HCT116 (cell line): ENCODE data around the gene KCNIP4. TPM values are rescaled to one million over a fixed set of nuclear protein-coding genes. Genes with fewer than 3 reads are reported as not detected.

Experiments
- ATAC-seq: fragments of 200-7000 bp; cut with Tn5 transposase; 2 replicates; pipeline ENCODE4 v1.9.1; 2020; ENCODE audit warnings: mild to moderate bottlenecking, moderate library complexity
- BruUV-seq: library from RNA; stranded (reverse); fragments of 400-500 nt; replicated peaks from 2 replicates; lab custom pipeline; 2021; lab: Mats Ljungman, UMichigan
- CTCF ChIA-PET: fragments of 300-600 bp; sonication (Branson Sonifier 250); formaldehyde crosslinking; loops from one replicate; lab custom pipeline; 2021; ENCODE audit warnings: antibody characterized with exemption; lab: Charles Lee
- POLR2A ChIA-PET: fragments of 300-600, 350-600 bp; sonication (Branson Sonifier 250); formaldehyde crosslinking; loops from one replicate; lab custom pipeline; 2021; ENCODE audit warnings: antibody characterized with exemption; lab: Charles Lee
- RAD21 ChIA-PET, 2 experiments: fragments of 300-600 bp; sonication (Branson Sonifier 250); formaldehyde crosslinking; loops; one replicate each; lab custom pipeline; 2023; ENCODE audit warnings: low total read pairs in 2 of 2; ENCODE audit not compliant: uncharacterized antibody in 2 of 2, unreplicated experiment in 2 of 2, low non-redundant PET in 1 of 2; lab: Charles Lee
- DNase-seq: peaks from one replicate; pipeline ENCODE4 v3.0.0-alpha.2; 2010; ENCODE audit warnings: low read depth, low spot score
- H2AFZ ChIP-seq: fragments of 200-600 bp; shearing (Covaris generic), sonication (generic); 2 replicates; pipeline ENCODE4 v1.6.1; 2017; ENCODE audit warnings: low read depth, mixed run types, mixed read lengths, antibody characterized with exemption, low read length; ENCODE audit not compliant: poor library complexity, severe bottlenecking
- H3K27ac ChIP-seq: 2 replicates; pipeline ENCODE4 v1.5.1; 2012; ENCODE audit warnings: low read depth, low read length
- H3K27me3 ChIP-seq: fragments of 200-600 bp; sonication (generic); 2 replicates; pipeline ENCODE4 v1.6.1; 2016; ENCODE audit warnings: mixed run types, low read length, mixed read lengths; ENCODE audit not compliant: insufficient read depth
- H3K36me3 ChIP-seq, 2 experiments: fragments of 200-500 bp in 1 of 2; fragments of 200-600 bp in 1 of 2; sonication (Bioruptor generic) in 1 of 2; sonication (generic) in 1 of 2; 2 replicates each; pipeline versions ENCODE4 v1.5.1 to v1.6.1; 2014 to 2016; ENCODE audit warnings: low read length in 2 of 2, inconsistent platforms in 1 of 2, mixed read lengths in 1 of 2, mixed run types in 1 of 2; ENCODE audit not compliant: insufficient read depth in 2 of 2, control insufficient read depth in 1 of 2
- H3K4me1 ChIP-seq, 2 experiments: fragments of 200-600 bp in 1 of 2; sonication (generic) in 1 of 2; 2 replicates each; pipeline versions ENCODE4 v1.5.1 to v1.6.1; 2012 to 2017; ENCODE audit warnings: low read length in 2 of 2, inconsistent platforms in 1 of 2, mild to moderate bottlenecking in 1 of 2, mixed read lengths in 1 of 2, mixed run types in 1 of 2, moderate library complexity in 1 of 2; ENCODE audit not compliant: insufficient read depth in 2 of 2, control insufficient read depth in 1 of 2
- H3K4me2 ChIP-seq: fragments of 200-600 bp; sonication (generic); 2 replicates; pipeline ENCODE4 v1.6.1; 2017; ENCODE audit warnings: mixed run types, low read length, mixed read lengths
- H3K4me3 ChIP-seq, 2 experiments: fragments of 200-600 bp in 1 of 2; sonication (generic) in 1 of 2; replicated peaks in 1 of 2; 2 replicates each; pipeline ENCODE4 v1.5.1; 2011 to 2016; ENCODE audit warnings: low read length in 2 of 2, control low read depth in 1 of 2, low read depth in 1 of 2, mild to moderate bottlenecking in 1 of 2, mixed read lengths in 1 of 2, mixed run types in 1 of 2
- H3K79me2 ChIP-seq: fragments of 200-600 bp; sonication (generic); 2 replicates; pipeline ENCODE4 v1.6.1; 2017; ENCODE audit warnings: mild to moderate bottlenecking, mixed run types, low read length, moderate library complexity, mixed read lengths; ENCODE audit not compliant: insufficient read depth
- H3K9ac ChIP-seq: fragments of 200-600 bp; sonication (generic); 2 replicates; pipeline ENCODE4 v1.6.1; 2016; ENCODE audit warnings: low read length, mixed read lengths
- H3K9me2 ChIP-seq: fragments of 200-600 bp; sonication (generic), shearing (Covaris generic); 2 replicates; pipeline ENCODE4 v1.6.1; 2017; ENCODE audit warnings: mixed run types, mild to moderate bottlenecking, moderate library complexity; ENCODE audit not compliant: insufficient read depth
- H3K9me3 ChIP-seq, 2 experiments: fragments of 200-500 bp in 1 of 2; fragments of 200-600 bp in 1 of 2; sonication (Bioruptor generic) in 1 of 2; sonication (generic) in 1 of 2; 2 replicates each; pipeline ENCODE4 v1.6.1; 2014 to 2017; ENCODE audit warnings: low read length in 2 of 2, mixed read lengths in 2 of 2, inconsistent platforms in 1 of 2, low read depth in 1 of 2, mild to moderate bottlenecking in 1 of 2, mixed run types in 1 of 2, moderate library complexity in 1 of 2; ENCODE audit not compliant: control insufficient read depth in 1 of 2, insufficient read depth in 1 of 2
- H4K20me1 ChIP-seq: fragments of 200-600 bp; sonication (generic), shearing (Covaris generic); 2 replicates; pipeline ENCODE4 v1.6.1; 2017; ENCODE audit warnings: mixed run types, mild to moderate bottlenecking, moderate library complexity; ENCODE audit not compliant: insufficient read depth
- ATF3 ChIP-seq: IDR thresholded peaks from 2 replicates; pipeline ENCODE4 v1.6.1; 2012
- CBX3 ChIP-seq: IDR thresholded peaks from 2 replicates; pipeline ENCODE4 v1.6.1; 2012; ENCODE audit warnings: low read depth
- CTCF ChIP-seq, 3 experiments: fragments of 200-600 bp in 1 of 3; sonication (generic) in 1 of 3; IDR thresholded peaks in 2 of 3; conservative IDR thresholded peaks in 1 of 3; 2 replicates each; pipeline ENCODE4 v1.5.1; 2012 to 2017; ENCODE audit warnings: low read depth in 2 of 3, low read length in 2 of 3, antibody characterized with exemption in 1 of 3, borderline replicate concordance in 1 of 3, control low read depth in 1 of 3, mild to moderate bottlenecking in 1 of 3, mixed read lengths in 1 of 3, mixed run types in 1 of 3, moderate library complexity in 1 of 3; ENCODE audit not compliant: insufficient read depth in 1 of 3
- EGR1 ChIP-seq: IDR thresholded peaks from 2 replicates; pipeline ENCODE4 v1.6.1; 2012; ENCODE audit warnings: low read depth
- FOSL1 ChIP-seq: IDR thresholded peaks from 2 replicates; pipeline ENCODE4 v1.6.1; 2012; ENCODE audit warnings: low read depth
- POLR2AphosphoS5 ChIP-seq: IDR thresholded peaks from 2 replicates; pipeline ENCODE4 v1.6.1; 2011; ENCODE audit warnings: mild to moderate bottlenecking, low read depth, low read length, moderate library complexity
- SIN3A ChIP-seq: IDR thresholded peaks from 2 replicates; pipeline ENCODE4 v1.6.1; 2012; ENCODE audit warnings: low read depth
- SP1 ChIP-seq: IDR thresholded peaks from 2 replicates; pipeline ENCODE4 v1.6.1; 2012; ENCODE audit warnings: low read depth
- SRF ChIP-seq: IDR thresholded peaks from 2 replicates; pipeline ENCODE4 v1.6.1; 2012; ENCODE audit warnings: low read depth
- TCF7L2 ChIP-seq: IDR thresholded peaks from 2 replicates; pipeline ENCODE4 v1.7.0; 2011; ENCODE audit warnings: borderline replicate concordance, inconsistent platforms; ENCODE audit not compliant: insufficient read depth, insufficient read length; ENCODE audit errors: extremely low read depth
- ZFX ChIP-seq: fragments of 450-650 bp; IDR thresholded peaks from 2 replicates; pipeline ENCODE4 v1.6.1; 2017
- ZNF274 ChIP-seq: fragments of 200-500 bp; sonication (Bioruptor generic); IDR thresholded peaks from 2 replicates; pipeline ENCODE4 v1.6.1; 2014; ENCODE audit warnings: mild to moderate bottlenecking, low read depth, low read length, inconsistent platforms
- intact Hi-C: fragments of 100-400 bp; cut with micrococcal nuclease; formaldehyde crosslinking; loops from 2 replicates; pipeline ENCODE4 v1.10.0; 2022
- total RNA-seq: library from RNA; stranded (reverse); gene quantifications from one replicate; pipeline ENCODE4 v1.2.1, GENCODE V29; 2021; ENCODE audit not compliant: unreplicated experiment
- TF ChIP-seq, protein P1 (sequence below): IDR thresholded peaks from 2 replicates; pipeline ENCODE4 v1.6.1; 2012; ENCODE audit warnings: low read depth

KCNIP4 gene
- total RNA-seq, 1 experiment from 2014 or later = not detected

GRCh38 chr4:21885241-21885640, 63.3 kb downstream of the KCNIP4 start:
- ChIA-PET POLR2A (no interaction called here), CTCF (no interaction called here), RAD21 (no interaction called here)
- Histone ChIP-seq H4K20me1 (no peaks in the 10 kb centered on the region), H2AFZ (no peak overlapping the region), H3K9me2 (no peaks in the 10 kb centered on the region), H3K79me2 (no peaks in the 10 kb centered on the region), H3K36me3 (no peaks in the 10 kb centered on the region), H3K4me2 (no peak overlapping the region), H3K4me3 (no peak overlapping the region), H3K9me3 (peaks cover 4% of the 10 kb centered on the region in 2 experiments; a peak in 2 of 4 replicates), H3K4me1 (no peaks in the 10 kb centered on the region), H3K27ac (no peak overlapping the region), H3K9ac (no peak overlapping the region), H3K27me3 (no peaks in the 10 kb centered on the region)
- DNase-seq (no peak), ATAC-seq (no peak)
- intact Hi-C loops = no loop called here
- no TSS peak for BruUV-seq
- TF ChIP-seq ZNF274 = no peak
- TF ChIP-seq CTCF (IDR thresholded peaks at IDR 0.05 in 2 of 3, conservative IDR thresholded peaks at IDR 0.05 in 1 of 3; ENCODE audit: borderline replicate concordance in 1 of 3, insufficient read depth in 1 of 3, low read depth in 2 of 3, low read length in 2 of 3) = no peak
- no peak for TF ChIP-seq ATF3
- TF ChIP-seq, protein P1, sequence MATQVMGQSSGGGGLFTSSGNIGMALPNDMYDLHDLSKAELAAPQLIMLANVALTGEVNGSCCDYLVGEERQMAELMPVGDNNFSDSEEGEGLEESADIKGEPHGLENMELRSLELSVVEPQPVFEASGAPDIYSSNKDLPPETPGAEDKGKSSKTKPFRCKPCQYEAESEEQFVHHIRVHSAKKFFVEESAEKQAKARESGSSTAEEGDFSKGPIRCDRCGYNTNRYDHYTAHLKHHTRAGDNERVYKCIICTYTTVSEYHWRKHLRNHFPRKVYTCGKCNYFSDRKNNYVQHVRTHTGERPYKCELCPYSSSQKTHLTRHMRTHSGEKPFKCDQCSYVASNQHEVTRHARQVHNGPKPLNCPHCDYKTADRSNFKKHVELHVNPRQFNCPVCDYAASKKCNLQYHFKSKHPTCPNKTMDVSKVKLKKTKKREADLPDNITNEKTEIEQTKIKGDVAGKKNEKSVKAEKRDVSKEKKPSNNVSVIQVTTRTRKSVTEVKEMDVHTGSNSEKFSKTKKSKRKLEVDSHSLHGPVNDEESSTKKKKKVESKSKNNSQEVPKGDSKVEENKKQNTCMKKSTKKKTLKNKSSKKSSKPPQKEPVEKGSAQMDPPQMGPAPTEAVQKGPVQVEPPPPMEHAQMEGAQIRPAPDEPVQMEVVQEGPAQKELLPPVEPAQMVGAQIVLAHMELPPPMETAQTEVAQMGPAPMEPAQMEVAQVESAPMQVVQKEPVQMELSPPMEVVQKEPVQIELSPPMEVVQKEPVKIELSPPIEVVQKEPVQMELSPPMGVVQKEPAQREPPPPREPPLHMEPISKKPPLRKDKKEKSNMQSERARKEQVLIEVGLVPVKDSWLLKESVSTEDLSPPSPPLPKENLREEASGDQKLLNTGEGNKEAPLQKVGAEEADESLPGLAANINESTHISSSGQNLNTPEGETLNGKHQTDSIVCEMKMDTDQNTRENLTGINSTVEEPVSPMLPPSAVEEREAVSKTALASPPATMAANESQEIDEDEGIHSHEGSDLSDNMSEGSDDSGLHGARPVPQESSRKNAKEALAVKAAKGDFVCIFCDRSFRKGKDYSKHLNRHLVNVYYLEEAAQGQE = no peak
- no peak for TF ChIP-seq FOSL1
- TF ChIP-seq SP1 = no peak
- TF ChIP-seq SIN3A = no peak
- no peak for TF ChIP-seq TCF7L2
- TF ChIP-seq ZFX = no peak
- no peak for TF ChIP-seq CBX3
- no peak for TF ChIP-seq POLR2AphosphoS5
- no peak for TF ChIP-seq EGR1
- TF ChIP-seq SRF = no peak
